Measurements from ENCODE around the gene ANKDD1A. TPM values are rescaled to one million over a fixed set of nuclear protein-coding genes. Genes with fewer than 3 reads are reported as not detected.

ANKDD1A gene
- total RNA-seq, 1 experiment from 2014 or later: 0.95 TPM

DNA sequence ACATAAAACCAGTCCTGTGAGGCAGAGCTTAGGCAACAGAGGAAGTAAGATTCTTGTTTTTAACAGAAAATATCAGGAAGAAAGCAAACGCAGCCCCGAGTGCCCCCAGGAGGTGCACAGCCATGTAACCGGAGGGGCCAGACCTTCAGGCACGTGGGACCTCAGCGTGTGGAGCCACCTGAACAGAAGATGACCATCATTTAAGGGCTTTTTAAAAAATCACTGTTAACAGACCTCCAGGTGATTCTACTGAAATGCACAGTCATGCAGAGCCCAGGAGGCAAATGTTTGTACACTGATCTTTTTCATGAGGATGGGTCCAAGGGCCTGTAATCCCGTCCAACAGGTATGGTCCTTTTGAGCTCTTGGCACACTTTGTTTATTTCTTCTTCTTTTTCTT lies 39.2 kb downstream of the ANKDD1A start:
- no peak for DNase-seq (ENCODE audit: low spot score)
- in situ Hi-C loops (cut with HindIII; ENCODE audit: low sequenced_read_pairs): no loop called here

GRCh38 chr15:64951777-64952418 lies 40.2 kb downstream of the ANKDD1A start:
- in situ Hi-C loops (cut with HindIII; ENCODE audit: low sequenced_read_pairs): no loop called here
- no peak for DNase-seq (ENCODE audit: low spot score)

DNA sequence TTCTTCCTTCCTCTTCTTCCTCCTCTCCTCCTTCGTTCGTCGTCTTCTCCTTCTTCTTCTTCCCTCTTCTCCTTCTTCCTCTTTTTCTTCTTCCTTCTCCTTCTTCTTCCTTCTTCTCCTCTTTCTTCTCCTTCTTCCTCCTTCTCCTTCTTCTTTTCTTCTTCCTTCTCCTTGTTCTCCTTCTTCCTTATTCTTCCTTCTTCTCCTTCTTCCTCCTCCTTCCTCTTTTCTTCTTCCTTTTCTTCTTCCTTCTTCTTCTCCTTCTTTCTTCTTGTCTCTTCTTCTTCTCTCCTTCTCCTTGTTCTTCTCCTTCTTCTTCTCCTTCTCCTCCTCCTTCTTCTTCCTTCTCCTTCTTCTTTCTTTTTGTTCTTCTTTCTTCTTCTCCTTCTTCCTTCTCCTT lies 42.7 kb downstream of the ANKDD1A start:
- no peak for DNase-seq (ENCODE audit: low spot score)
- in situ Hi-C loops (cut with HindIII; ENCODE audit: low sequenced_read_pairs): no loop called here

DNA sequence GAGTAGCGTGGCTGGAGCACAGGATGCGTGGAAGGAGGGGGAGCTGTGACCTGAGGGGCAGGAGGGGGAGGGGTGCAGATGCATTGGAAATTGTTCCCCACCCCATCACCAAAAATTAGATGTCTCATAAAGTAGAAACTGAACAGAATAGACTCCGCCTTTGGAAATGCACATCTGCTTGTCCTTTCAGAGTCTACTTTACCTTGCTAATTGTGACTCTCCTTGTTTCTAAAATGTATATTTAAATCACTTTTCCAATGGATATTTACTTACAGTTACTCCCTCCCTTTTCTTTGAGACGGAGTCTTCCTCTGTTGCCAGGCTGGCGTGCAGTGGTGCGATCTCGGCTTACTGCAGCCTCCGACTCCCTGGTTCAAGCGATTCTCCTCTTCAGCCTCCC lies 47.4 kb downstream of the ANKDD1A start:
- in situ Hi-C loops (cut with HindIII; ENCODE audit: low sequenced_read_pairs): no loop called here
- DNase-seq (ENCODE audit: low spot score): no peak

DNA sequence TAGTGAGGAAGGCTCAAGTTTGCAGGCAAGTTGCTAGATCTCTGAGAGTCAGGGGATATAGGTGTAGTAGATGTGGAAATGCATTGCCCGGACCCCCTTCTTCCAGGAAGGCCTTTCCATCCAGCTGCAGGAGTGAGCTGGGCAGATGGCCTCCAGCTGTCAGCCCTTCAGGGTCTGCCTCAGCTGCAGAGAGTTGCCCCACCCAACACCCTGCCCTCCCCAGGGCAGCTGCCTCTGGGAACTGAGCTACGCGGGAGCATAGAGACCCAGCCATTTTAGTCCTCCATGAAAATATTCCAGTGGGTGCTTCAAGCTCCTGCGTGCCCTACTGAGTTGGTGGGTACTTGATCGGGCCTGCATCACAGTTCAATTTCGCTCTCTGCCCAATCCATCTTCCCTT lies 48.5 kb downstream of the ANKDD1A start:
- no peak for DNase-seq (ENCODE audit: low spot score)
- in situ Hi-C loops (cut with HindIII; ENCODE audit: low sequenced_read_pairs): no loop called here

DNA sequence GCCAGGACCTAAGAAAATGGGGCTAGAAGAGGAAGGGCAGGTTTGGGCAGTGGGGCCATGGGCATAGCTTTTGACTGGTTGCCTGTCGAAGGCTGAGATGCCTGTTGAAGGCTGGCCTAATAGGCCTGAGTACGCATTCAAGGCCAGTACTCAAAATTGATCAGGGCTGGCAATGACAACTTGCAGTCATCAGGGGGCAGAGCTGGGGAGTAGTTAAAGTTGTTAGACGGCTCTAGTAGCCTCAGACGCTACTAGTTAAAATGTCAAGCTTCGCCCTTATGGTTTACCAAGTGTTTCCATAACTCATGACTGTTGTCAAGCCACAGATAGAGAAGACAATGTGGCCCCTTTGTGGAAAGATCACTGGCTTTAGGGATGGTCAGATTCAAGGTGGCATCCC lies 49.3 kb downstream of the ANKDD1A start:
- DNase-seq (ENCODE audit: low spot score): no peak
- in situ Hi-C loops (cut with HindIII; ENCODE audit: low sequenced_read_pairs): no loop called here

GRCh38 chr15:64969401-64969800 lies 57.7 kb downstream of the ANKDD1A start:
- DNase-seq (ENCODE audit: low spot score): peak; percentile 50
- in situ Hi-C loops (cut with HindIII; ENCODE audit: low sequenced_read_pairs): no loop called here

GRCh38 chr15:64970698-64971097 lies 59.0 kb downstream of the ANKDD1A start:
- in situ Hi-C loops (cut with HindIII; ENCODE audit: low sequenced_read_pairs): no loop called here
- no peak for DNase-seq (ENCODE audit: low spot score)

DNA sequence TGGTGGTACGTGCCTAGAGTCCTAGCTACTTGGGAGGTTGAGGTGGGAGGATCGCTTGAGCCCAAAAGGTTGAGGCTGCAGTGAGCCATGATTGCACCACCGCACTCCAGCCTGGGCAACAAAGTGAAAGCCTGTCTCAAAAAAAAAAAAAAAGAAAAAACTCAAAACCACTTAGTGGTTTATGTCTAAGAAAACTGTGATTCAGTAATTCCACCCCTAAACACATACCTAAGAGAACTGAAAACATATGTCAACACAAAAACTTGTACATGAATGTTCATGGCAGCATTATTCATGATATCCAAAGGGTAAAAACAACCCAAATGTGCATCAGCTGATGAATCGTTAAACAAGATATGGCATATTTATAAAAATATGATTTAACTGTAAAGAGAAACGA lies 63.7 kb downstream of the ANKDD1A start:
- in situ Hi-C loops (cut with HindIII; ENCODE audit: low sequenced_read_pairs): no loop called here
- DNase-seq (ENCODE audit: low spot score): no peak

DNA sequence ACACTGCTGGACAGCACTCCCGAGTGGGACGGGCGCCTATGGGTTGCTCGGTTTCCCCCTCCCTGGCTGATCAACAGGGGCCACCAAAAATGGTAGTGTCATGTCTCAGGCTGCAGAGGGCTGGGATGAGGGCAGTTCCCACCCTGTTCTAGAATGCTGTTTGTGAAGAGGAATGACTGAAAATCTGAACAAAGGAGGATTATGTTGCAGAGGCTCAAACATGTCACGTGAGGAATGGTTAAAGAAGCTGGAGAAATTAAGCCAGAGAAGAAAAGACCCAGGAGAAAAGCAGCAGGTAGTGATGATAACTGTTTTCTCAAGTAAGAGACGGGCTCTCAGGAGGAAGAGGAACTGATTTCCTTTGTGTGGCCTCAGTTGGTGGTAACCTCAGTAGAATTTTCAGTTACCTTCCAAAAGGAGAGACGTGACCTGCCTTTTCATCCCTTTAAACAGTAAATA lies 67.6 kb downstream of the ANKDD1A start:
- DNase-seq (ENCODE audit: low spot score): no peak
- in situ Hi-C loops (cut with HindIII; ENCODE audit: low sequenced_read_pairs): no loop called here

- no peak for DNase-seq (ENCODE audit: low spot score)
- in situ Hi-C loops (cut with HindIII; ENCODE audit: low sequenced_read_pairs): no loop called here
Observed at GRCh38 chr15:64981812-64982431, 70.2 kb downstream of the ANKDD1A start.

DNA sequence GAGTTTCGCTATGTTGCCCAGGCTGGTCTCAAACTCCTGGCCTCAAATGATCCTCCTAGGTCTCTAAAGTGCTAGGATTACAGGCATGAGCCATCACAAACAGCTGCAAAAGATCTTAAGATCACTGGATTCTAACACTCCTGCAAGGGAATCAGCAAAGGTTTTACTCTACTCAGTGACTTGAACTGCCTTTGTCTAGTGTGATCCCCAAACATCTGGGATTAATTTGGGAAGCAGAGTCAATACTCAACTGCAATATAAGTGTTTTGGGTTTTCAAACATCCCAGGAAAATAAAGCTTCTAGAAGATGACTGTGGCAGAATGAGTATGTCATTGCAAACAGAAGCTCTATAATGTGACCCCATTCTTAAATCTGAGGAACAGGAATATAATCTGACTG lies 70.8 kb downstream of the ANKDD1A start:
- in situ Hi-C loops (cut with HindIII; ENCODE audit: low sequenced_read_pairs): no loop called here
- DNase-seq (ENCODE audit: low spot score): no peak

GRCh38 chr15:64985366-64986033 lies 73.8 kb downstream of the ANKDD1A start:
- in situ Hi-C loops (cut with HindIII; ENCODE audit: low sequenced_read_pairs): no loop called here
- DNase-seq (ENCODE audit: low spot score): no peak

DNA sequence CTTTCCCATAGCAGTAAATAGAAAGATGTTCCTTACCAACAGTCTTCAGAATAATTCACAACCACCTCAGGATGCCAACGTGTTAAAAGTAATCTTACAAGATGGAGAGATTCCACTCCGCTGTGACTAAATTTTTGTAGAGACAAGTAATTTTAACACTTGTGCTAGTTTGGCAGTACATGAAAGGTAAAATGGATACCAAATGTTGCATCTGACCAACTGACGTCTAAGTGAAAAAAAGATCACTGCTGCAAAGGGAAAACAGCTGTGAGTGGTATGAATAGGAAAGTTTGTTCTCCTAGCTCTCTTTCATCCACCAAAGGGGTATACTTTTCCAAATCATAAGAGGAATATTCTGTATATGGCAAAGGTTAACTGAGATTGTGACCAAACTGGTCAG lies 75.4 kb downstream of the ANKDD1A start:
- in situ Hi-C loops (cut with HindIII; ENCODE audit: low sequenced_read_pairs): no loop called here
- peak; percentile 14 for DNase-seq (ENCODE audit: low spot score)

DNA sequence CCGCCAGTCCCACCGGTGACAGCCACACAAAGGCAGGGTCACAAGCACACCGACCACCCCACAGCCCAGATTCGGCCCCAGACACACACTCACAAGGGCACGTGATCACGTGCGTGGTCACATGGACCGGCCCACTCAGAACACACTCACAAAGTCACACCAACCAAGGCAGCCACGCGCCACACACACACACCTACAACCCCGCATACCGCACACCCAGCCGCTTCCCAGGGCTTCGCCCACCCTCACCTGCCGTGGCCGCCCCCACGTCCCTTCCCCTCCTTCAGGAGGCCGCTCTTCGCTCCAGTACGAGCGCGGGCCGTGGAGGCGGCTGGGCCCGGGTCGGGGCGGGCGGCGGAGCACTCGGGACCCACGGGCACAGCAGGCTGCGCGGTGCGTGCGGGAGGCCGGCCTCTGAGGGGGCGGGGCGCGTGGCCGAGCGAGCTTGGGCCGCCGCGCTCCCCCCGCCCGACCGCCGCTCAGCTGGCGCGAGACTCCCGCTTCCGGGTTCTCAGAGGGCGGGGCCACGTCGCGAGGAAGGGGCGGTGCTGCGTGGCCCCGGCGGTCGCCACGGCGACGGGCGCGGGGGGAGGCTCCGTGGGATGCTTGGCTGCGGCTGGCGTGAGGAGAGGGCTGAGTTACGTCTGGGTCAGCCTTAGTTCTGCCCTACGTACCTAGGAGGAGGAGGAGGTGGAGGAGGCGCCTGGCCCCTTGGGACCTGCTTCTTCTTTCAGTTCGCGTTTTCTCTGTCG lies 77.9 kb downstream of the ANKDD1A start, which contains the start of gene SPG21:
Gene SPG21, minus strand, starts transcription at position 499 of the 752 bp plus-strand sequence. CDS start 6,345 bp downstream, outside the sequence.
- in situ Hi-C loops (cut with HindIII; ENCODE audit: low sequenced_read_pairs): no loop called here
- DNase-seq (ENCODE audit: low spot score): peak; percentile 88

DNA sequence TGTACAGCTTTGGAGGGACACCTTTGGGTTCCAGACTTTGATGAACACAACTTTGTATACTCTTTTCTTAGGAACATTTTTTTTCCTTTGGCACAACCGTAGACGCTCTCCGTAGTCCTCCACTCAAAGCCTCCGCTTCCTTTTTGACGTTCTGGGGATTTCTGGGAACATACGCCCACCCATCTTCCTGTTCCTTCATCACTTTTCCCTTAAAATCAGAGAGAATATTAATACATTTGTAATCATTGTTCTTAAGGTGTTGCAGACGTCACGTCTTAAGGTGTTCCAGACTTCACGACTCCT lies 78.4 kb downstream of the ANKDD1A start:
- in situ Hi-C loops (cut with HindIII; ENCODE audit: low sequenced_read_pairs): no loop called here
- no peak for DNase-seq (ENCODE audit: low spot score)

GRCh38 chr15:64991536-64992135 lies 79.9 kb downstream of the ANKDD1A start:
- DNase-seq (ENCODE audit: low spot score): no peak
- in situ Hi-C loops (cut with HindIII; ENCODE audit: low sequenced_read_pairs): no loop called here

DNA sequence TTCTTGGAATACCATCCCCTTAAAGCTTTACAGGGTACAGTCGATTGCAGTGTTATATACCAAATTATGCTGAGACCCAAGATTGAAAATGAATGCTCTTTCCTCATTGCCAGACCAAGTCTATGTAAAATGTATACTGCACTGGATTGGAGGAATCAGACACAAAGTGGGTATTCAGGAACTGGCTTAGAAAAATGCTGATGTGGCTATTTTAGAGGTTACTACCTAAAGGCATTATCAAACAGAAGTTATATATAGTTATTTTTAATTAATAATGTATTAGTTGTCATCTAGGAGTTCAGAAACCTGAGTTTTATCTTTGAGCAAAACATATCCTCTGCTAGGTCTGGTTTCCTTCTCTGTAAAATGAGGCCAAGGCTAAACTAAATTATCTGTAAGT lies 81.6 kb downstream of the ANKDD1A start:
- in situ Hi-C loops (cut with HindIII; ENCODE audit: low sequenced_read_pairs): no loop called here
- no peak for DNase-seq (ENCODE audit: low spot score)

GRCh38 chr15:64997066-64997465 lies 85.4 kb downstream of the ANKDD1A start:
- DNase-seq (ENCODE audit: low spot score): no peak
- in situ Hi-C loops (cut with HindIII; ENCODE audit: low sequenced_read_pairs): no loop called here

Measured in G401 (cell line).